DOHH2 (cell line): ENCODE measurements around the gene NPAS3.

ENCODE experiments used
- CTCF ChIP-seq: fragments of 200-600 bp; sonication (generic); IDR thresholded peaks from one replicate; pipeline ENCODE4 v1.5.1; 2014; ENCODE audit warnings: antibody characterized with exemption, mild to moderate bottlenecking, low read depth, low read length; ENCODE audit not compliant: poor library complexity, severe bottlenecking
- EZH2phosphoT487 ChIP-seq: fragments of 200-600 bp; sonication (generic); IDR thresholded peaks from 2 replicates; pipeline ENCODE4 v1.6.1; 2017; ENCODE audit warnings: borderline replicate concordance, mild to moderate bottlenecking, antibody characterized with exemption, low read length, moderate library complexity, mixed read lengths

DNA sequence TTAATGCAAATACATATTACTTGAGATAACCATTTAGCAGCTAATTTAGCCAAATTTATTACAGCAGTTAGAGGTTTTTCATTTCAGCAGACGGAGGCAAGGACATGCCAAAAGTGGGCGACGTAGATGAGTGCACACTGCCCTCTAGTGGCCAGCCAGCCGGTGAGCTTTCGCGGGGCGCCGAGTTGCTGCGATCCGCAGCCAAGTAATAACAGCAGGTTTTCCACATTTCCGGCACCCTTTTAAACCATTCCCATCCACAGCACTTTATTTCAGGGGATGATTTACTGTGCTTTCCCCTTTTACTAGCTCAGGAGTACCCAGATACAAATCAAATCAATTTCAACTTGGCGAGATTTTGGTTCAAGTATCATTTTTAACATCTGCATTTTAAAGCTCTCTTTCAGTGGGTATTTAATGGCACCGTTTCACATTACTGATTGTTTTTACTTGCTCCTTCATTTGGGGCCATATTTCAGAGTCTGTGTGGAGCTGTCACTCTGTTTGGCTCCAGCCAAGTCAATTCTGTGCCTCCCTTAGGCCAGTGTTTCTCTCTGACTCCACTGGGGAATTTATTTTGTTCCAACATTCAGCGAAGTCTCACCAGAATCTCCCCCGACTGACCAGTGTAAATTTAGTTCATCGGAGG, 854.2 kb downstream of the NPAS3 start:
- TF ChIP-seq CTCF, result peak; percentile 97
- no peak for TF ChIP-seq EZH2phosphoT487
